Sigmoid colon (tissue), 4 donors: Measurements from ENCODE around the gene HOXA13.

Experiments used
- CTCF ChIP-seq, 4 experiments: fragments of 450-650 bp in 3 of 4; fragments of 200-600 bp in 1 of 4; IDR thresholded peaks; one replicate each; pipeline ENCODE4 v1.5.1; 2016 to 2019; ENCODE audit warnings: antibody characterized with exemption in 4 of 4, mild to moderate bottlenecking in 3 of 4, moderate library complexity in 2 of 4
- EP300 ChIP-seq, 4 donors: sonication (generic); formaldehyde crosslinking; IDR thresholded peaks; one replicate each; pipeline ENCODE4 v1.6.1; 2017; ENCODE audit warnings: antibody characterized with exemption in 4 of 4

GRCh38 chr7:27166531-27167505, 33.1 kb downstream of the HOXA13 start:
- TF ChIP-seq CTCF (IDR thresholded peaks at IDR 0.05), result no peak
- no peak for TF ChIP-seq EP300 (IDR thresholded peaks at IDR 0.05)
